Measurements from ENCODE around the gene TSKS.

The TSKS gene, protein sequence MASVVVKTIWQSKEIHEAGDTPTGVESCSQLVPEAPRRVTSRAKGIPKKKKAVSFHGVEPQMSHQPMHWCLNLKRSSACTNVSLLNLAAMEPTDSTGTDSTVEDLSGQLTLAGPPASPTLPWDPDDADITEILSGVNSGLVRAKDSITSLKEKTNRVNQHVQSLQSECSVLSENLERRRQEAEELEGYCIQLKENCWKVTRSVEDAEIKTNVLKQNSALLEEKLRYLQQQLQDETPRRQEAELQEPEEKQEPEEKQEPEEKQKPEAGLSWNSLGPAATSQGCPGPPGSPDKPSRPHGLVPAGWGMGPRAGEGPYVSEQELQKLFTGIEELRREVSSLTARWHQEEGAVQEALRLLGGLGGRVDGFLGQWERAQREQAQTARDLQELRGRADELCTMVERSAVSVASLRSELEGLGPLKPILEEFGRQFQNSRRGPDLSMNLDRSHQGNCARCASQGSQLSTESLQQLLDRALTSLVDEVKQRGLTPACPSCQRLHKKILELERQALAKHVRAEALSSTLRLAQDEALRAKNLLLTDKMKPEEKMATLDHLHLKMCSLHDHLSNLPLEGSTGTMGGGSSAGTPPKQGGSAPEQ

DNA sequence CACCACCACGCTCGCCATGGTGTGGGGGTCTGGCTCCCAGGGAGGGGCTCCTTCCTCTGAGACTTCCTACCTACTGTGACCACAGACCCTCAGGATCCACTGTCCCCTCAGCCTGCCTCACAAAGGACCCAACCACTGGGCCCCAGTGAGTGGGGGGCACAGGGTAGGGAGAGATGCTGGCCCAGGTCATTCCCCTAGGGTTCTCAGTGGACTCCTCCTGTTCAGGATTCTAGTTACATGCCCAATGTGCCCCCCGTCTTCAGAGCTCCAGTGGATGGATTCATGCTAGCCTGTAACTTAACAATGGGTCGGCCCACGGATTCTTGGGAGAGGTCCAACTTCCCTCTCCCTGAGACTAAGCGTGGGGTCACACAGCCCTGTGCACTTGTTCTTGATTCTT, at the start of gene TSKS:
TSS of gene TSKS (minus strand) at position 77 of the 400 bp plus-strand sequence. CDS start at position 18, 59 bp downstream.
- DNase-seq (ENCODE audit: low read depth), result no peak

DNA sequence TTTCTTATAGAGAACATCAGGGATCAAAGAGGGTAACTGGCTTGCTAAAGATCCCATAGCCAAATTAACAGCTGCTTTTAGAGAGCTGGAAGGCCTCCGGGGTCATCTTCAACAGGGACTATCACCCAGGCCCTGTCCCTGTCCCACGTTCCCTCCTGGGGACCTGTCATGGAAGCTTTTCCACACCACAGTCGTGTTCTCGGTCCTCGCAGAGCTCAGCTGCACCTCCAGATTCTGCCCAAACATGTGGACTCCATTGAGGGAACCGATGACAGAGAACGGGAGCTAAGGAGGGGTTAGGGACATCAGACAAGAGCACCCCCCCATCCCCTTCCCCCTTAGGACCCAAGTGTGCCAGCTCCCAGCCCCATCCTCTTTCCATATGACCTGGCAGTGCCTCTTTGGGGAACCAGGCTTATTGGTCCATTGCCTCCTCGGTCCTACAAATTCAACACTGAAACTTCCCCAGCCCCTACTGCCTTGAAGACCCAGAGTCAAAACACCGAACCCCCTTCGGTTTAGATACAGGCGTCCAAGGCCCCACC, 49.4 kb upstream of the TSKS start:
- no peak for DNase-seq (ENCODE audit: low read depth)

DNA sequence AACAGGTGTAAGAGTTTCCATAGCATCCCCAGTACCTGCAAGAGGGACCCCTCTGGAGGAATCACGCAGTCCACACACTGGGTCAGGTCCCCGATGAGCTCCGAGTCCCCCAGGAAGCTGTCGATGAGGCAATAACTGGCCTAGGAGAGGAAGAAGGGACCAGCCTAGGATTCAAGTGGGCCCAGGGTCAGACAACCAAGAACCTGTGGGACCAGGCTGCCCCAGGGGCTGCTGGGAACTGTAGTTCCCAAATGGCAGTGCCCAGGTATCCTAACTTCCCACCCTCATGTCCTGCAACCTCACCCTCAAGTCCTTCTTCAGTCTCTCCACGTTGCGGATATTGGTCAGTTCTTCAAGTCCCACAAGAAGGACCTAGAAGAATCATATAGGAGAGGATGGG, 48.2 kb upstream of the TSKS start:
- DNase-seq (ENCODE audit: low read depth), result no peak

- no peak for DNase-seq (ENCODE audit: low read depth)
Observed at GRCh38 chr19:49809941-49810389, 46.9 kb upstream of the TSKS start.

- no peak for DNase-seq (ENCODE audit: low read depth)
Observed at GRCh38 chr19:49809160-49809940, 46.2 kb upstream of the TSKS start.

DNA sequence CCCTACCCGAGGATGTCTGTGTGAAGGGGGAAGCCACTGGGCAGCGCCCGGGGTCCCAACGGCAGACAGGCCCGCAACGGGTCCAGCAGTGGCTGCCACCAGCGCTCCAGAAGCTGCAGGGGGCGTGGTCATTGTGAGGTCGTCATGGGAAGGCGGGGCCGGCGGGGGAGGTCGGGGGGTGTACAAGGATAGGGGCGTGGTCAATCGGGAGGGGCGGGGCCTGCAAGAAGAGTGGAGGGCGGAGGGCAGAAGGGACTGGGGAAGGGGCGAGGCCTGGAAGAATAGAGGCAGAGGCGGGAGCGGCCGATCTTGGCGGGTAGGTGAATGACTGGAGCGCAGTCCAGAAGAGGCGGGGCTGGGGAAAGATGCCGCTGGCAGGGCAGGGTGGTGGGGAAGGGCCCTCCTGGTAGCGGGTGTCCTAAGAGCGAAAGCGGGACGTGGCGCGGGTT, 45.6 kb upstream of the TSKS start:
- peak; percentile 83 for DNase-seq (ENCODE audit: low read depth)

DNA sequence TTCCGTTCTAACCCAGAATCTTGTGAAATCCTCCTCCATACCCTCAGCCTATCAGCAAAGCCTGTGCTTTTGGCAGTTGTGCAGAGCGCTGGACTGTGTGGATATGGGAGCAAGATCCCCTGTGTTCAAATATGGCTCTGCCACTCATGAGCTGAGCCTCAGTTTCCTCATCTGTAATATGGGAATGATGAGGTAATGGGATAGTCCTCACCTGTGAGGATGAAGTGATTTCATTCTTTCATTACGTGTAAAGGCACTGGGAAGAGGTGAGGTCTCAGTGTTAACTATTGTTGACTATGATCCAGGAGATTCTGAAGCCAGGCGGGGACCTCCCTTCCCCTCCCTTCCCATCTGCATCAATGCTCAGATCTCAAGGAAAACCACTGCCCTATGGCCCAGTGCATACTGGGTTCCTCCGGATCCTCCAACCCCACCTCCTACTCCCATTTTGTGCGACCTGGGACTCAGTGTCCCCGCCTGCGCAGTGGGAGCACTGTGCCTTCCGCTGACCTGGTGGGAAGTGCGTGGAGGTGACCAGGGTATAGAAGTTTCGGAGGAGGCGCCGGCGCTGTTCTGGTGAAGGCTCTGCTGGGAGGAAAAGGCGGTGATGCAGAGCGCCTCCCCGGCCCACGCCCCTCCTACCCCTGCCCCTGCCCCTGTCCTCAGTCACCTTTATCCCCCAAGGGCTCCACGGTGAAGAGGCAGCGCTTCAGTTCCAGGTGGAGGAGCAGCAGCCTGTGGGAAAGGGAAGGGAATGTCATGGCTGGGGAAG, 45.0 kb upstream of the TSKS start:
- no peak for DNase-seq (ENCODE audit: low read depth)

DNA sequence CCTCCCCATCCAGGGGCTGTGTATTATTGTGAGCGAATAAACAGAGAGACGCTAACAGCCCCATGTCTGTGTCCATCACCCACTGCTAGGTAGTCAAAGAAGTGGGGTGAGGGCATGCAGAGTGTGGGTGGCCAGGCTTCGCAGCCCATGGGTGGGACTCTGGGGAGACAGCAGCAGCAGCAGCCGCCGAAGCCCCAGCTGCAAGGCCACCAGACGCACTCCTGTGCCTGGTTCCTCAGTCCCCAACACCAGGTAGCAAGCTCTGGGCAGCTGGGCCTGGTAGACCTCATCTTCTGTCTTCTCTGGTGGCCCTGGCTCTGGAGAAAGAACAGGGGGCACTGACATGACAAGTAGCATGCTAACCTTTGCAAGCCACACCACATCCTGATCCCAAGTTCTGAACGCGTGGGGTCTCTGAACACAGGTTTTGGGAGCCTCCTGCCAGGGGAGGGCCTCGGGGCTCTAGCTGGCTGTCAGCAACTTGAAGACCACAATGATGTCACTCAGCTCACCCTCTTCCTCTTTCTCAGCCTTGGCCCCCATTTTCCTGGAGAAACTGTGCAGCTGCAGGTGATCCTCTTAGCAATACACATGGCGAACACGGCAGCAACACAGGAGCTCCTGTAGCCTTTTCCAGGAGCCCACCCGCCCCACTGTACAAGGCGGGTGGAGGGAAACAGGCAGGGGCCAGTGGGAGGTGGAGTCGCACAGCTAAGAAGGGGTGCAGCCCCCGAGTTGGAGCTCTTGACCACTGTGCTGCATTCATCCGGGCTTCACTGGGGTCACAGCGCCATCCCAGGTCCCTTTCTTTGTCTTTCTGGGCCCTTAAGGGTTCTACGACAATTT, 44.2 kb upstream of the TSKS start:
- no peak for DNase-seq (ENCODE audit: low read depth)

GRCh38 chr19:49806620-49806959, 43.5 kb upstream of the TSKS start:
- no peak for DNase-seq (ENCODE audit: low read depth)

DNA sequence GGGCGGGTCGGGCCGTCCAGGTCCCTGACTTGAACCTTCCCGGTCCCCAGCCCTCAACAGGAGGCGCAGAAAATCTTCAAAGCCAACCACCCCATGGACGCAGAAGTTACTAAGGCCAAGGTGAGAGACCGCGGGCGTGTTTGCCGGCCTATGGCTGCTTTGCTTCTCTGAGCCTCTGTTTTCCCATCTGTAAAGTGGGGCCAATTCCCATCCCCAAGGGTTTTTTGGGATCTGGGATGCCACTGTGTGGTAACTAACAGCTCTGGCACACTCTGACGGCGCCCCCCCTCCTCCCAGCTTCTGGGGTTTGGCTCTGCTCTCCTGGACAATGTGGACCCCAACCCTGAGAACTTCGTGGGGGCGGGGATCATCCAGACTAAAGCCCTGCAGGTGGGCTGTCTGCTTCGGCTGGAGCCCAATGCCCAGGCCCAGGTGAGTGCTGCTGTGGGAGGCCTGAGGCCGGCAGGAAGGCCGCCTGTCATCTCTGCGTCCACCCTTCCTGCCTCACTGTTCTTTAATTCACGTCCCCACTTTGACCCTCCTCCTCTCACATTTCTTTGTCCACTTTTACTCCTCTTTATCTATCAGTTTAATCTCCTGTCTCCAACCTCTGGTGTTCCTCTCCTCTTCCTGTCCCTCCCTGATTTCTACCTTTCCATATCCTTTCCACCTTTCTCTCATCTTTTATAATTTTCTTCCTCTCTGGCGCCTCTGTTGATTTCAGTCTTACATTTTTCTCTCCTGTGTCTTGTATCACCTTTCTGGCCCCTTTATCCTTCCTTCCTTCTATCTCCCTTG, 42.9 kb upstream of the TSKS start:
- DNase-seq (ENCODE audit: low read depth), result no peak

DNA sequence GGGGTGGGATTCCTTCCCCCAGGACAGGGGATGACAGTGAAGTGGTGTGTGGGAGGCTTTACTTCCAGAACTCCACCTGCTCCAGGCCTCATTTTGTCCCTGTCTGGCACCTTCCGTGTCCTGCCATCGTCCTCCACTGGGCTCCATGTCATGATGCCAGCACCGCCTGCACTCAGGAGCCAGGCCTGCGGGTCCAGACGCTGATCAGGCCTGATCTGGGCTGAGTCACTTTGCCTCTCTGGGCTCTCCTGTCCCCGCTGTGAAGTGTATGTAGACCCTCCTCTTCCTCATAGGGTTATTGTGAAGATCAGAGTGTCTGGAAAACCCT, 40.4 kb upstream of the TSKS start:
- DNase-seq (ENCODE audit: low read depth), result no peak

DNA sequence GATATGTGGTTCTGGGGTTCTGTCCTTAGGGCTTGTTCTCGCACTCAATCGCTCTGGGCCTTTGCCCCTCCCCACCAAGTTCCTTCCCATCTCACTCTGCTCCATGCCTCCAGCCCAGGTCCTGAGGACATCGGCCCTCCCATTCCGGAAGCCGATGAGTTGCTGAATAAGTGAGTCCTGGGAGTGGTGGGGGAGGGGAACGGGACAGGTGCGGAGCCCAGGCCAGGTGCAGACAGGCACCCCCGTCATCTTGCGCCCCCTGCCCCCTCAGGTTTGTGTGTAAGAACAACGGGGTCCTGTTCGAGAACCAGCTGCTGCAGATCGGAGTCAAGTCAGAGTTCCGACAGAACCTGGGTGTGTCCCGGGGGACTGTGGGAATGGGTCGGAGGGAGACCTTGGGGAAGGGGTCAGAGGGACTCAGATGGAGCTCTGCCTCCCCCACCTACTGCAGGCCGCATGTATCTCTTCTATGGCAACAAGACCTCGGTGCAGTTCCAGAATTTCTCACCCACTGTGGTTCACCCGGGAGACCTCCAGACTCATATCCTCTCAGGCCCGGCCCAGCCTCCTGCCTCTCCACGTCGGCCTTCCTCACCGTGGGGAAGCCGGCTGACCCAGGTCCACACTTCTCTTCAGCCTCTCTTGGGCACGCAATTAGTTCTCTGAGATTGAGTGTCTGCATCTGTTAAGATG, 39.9 kb upstream of the TSKS start:
- no peak for DNase-seq (ENCODE audit: low read depth)

- no peak for DNase-seq (ENCODE audit: low read depth)
Observed at GRCh38 chr19:49801966-49802661, 39.0 kb upstream of the TSKS start.

DNA sequence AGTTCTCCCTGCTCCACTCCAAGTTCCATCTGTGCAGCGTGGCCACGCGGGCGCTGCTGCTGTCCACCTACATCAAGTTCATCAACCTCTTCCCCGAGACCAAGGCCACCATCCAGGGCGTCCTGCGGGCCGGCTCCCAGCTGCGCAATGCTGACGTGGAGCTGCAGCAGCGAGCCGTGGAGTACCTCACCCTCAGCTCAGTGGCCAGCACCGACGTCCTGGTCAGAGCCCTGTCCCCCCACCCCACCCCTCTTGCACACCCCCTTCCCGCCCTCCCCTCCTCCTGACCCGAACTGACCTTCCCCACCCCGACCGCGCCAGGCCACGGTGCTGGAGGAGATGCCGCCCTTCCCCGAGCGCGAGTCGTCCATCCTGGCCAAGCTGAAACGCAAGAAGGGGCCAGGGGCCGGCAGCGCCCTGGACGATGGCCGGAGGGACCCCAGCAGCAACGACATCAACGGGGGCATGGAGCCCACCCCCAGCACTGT, 38.3 kb upstream of the TSKS start:
- no peak for DNase-seq (ENCODE audit: low read depth)

DNA sequence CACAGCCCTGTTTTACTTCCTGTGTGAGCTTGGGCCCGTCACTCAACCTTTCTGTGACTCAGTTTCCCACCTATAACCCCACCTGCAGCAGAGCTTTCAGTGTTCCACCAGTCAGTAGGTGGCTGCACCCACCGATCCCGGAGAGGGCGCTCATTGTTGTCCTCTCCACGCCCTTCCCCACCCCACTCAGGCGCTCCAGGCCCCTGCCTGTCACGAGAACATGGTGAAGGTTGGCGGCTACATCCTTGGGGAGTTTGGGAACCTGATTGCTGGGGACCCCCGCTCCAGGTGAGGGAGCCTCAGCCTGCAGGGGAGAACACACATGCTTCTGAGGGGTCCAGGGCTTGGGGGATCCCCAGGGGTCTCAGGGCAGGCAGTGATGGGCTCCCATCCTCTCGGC, 37.7 kb upstream of the TSKS start:
- no peak for DNase-seq (ENCODE audit: low read depth)

DNA sequence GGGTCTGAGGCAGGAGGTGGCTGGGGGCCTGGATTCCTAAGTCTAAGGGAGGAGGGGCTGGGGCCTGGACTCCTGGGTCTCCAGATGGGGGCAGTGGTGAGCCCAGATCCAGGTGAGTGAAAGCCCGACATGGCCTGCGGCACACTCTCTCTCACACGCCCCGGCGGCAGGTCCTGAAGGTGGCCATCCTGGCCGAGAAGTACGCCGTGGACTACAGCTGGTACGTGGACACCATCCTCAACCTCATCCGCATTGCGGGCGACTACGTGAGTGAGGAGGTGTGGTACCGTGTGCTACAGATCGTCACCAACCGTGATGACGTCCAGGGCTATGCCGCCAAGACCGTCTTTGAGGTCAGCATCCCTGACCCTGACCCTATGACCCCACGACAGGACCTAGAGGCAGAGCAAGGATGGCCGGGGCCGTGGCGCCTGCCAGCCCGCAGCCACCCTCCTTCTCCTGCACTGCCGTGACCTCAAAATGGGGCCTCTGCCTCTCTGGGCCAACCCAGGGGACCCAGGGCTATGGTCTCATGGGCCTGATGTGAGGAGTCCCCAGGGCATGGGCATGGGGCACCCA, 36.8 kb upstream of the TSKS start:
- DNase-seq (ENCODE audit: low read depth), result no peak

- DNase-seq (ENCODE audit: low read depth), result no peak
Observed at GRCh38 chr19:49799271-49799797, 36.2 kb upstream of the TSKS start.

- DNase-seq (ENCODE audit: low read depth), result no peak
Observed at GRCh38 chr19:49798574-49798973, 35.5 kb upstream of the TSKS start.
